Measurements from ENCODE around the gene LGALS3BP. TPM values are rescaled to one million over a fixed set of nuclear protein-coding genes. Genes with fewer than 3 reads are reported as not detected.

LGALS3BP gene
- total and polyA plus RNA-seq, 2 of the 8 experiments (the other 6 are each of a cell fraction or from before 2014, with no cell fraction given), result 56.1 to 61.6 TPM

DNA sequence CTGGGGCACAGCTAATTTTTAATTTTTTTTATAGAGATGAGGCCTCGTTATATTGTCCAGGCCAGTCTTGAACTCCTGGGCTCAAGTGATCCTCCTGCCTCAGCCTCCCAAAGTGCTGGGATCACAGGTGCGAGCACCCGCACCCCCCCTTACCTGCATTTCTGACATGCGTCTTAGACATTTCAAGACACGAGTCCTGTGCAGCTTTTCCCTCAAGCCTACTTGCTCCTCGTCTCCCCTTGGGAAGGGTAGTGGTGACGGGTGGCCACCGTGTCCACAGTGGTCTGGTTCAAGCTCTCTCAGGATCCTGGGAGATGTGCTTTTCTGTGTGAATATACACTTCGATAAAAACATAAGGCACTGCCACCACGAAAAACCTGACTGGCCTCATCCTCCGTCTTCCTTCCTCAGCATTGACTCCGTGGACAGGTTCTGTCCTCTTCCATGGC lies 20.2 kb upstream of the LGALS3BP start (continued):
- TF ChIP-seq, protein P1, sequence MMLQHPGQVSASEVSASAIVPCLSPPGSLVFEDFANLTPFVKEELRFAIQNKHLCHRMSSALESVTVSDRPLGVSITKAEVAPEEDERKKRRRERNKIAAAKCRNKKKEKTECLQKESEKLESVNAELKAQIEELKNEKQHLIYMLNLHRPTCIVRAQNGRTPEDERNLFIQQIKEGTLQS (IDR thresholded peaks at IDR 0.05; ENCODE audit: insufficient read depth, low read depth, low read length), result no peak
- TF ChIP-seq KDM1A (IDR thresholded peaks at IDR 0.05; ENCODE audit: borderline replicate concordance, low read length) (no peak), RBBP5 (IDR thresholded peaks at IDR 0.05; ENCODE audit: borderline replicate concordance, low read depth, low read length) (no peak), SIN3A (conservative IDR thresholded peaks at IDR 0.05 in 1 of 2, IDR thresholded peaks at IDR 0.05 in 1 of 2; ENCODE audit: low read depth in 1 of 2, low read length in 2 of 2) (no peak)

Data from H1 (cell line).